Ovary (tissue), 3 donors: ENCODE measurements around the gene ATP6V0A4.

Experiments used
- POLR2A ChIP-seq: fragments of 450-650 bp; IDR thresholded peaks from one replicate; pipeline ENCODE4 v1.6.1; 2017; ENCODE audit warnings: antibody characterized with exemption, mild to moderate bottlenecking, moderate library complexity
- TF ChIP-seq, protein P1 (sequence below), 3 donors: fragments of 450-650 bp in 2 of 3; fragments of 200-600 bp in 1 of 3; IDR thresholded peaks; one replicate each; pipeline versions ENCODE4 v1.5.1 to v1.8.0; 2016 to 2022; ENCODE audit warnings: antibody characterized with exemption in 3 of 3, mild to moderate bottlenecking in 1 of 3
- donor health status: DM: no; HTN: no; CAD: no.

DNA sequence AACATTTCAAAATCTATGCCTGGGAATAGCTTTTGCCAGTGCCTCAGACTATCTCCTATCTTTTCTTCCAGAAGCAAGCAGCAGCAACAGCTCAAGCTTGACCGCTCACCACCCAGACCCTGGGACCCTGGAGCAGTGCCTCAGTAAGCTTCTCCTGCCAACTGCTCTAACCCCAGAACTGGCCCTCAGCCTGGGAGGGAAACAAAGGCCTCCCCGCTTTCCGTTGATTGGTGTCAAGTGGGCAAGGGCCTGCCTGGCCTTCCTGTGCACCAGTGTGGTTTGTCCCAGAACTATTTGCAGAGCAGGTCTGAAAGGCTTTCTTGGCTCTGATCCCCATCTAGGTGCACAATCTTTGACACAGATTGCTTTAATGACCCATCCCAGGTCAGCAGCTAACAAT, 3.3 kb upstream of the ATP6V0A4 start:
- TF ChIP-seq, protein P1, sequence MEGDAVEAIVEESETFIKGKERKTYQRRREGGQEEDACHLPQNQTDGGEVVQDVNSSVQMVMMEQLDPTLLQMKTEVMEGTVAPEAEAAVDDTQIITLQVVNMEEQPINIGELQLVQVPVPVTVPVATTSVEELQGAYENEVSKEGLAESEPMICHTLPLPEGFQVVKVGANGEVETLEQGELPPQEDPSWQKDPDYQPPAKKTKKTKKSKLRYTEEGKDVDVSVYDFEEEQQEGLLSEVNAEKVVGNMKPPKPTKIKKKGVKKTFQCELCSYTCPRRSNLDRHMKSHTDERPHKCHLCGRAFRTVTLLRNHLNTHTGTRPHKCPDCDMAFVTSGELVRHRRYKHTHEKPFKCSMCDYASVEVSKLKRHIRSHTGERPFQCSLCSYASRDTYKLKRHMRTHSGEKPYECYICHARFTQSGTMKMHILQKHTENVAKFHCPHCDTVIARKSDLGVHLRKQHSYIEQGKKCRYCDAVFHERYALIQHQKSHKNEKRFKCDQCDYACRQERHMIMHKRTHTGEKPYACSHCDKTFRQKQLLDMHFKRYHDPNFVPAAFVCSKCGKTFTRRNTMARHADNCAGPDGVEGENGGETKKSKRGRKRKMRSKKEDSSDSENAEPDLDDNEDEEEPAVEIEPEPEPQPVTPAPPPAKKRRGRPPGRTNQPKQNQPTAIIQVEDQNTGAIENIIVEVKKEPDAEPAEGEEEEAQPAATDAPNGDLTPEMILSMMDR (IDR thresholded peaks at IDR 0.05), result no peak
- TF ChIP-seq POLR2A, result no peak
